ENCODE results near the gene C9orf152.
"Not testable (repeated sequence)": the region's sequence is repeated elsewhere in the genome, so short reads cannot be mapped to it uniquely, and the experiment has no call there.

C9orf152 gene

GRCh38 chr9:110208031-110208430 is at the start of gene C9orf152:
Gene C9orf152, minus strand, starts transcription at chr9:110208159. Its CDS starts 580 bp downstream, at chr9:110207579.
- DNase-seq = no peak

- DNase-seq = peak in 1 of 2 experiments; percentile 34
These were observed 49.3 kb upstream of the C9orf152 start for GRCh38 chr9:110257097-110257841.

- DNase-seq = peak; percentile 66 to 88
These were observed 48.6 kb upstream of the C9orf152 start, which contains the start of gene TXN for GRCh38 chr9:110256380-110257096. Gene TXN, minus strand, starts transcription at chr9:110256507. Its CDS starts 72 bp downstream, at chr9:110256435.

GRCh38 chr9:110255463-110256379 is 47.8 kb upstream of the C9orf152 start:
- DNase-seq = peak; percentile 18 to 47

- DNase-seq = no peak
These were observed 47.1 kb upstream of the C9orf152 start for GRCh38 chr9:110255034-110255462.

GRCh38 chr9:110254500-110254899 is 46.5 kb upstream of the C9orf152 start:
- DNase-seq = no peak

GRCh38 chr9:110252509-110253139 is 44.7 kb upstream of the C9orf152 start:
- peak in 1 of 2 experiments; percentile 19 for DNase-seq

- not testable (repeated sequence) for DNase-seq
These were observed 43.8 kb upstream of the C9orf152 start for GRCh38 chr9:110251770-110252169.

- no peak for DNase-seq
These were observed 43.3 kb upstream of the C9orf152 start for GRCh38 chr9:110251212-110251611.

- no peak for DNase-seq
These were observed 41.6 kb upstream of the C9orf152 start for GRCh38 chr9:110249603-110250002.

- DNase-seq = no peak
These were observed 40.4 kb upstream of the C9orf152 start for GRCh38 chr9:110248361-110248760.

- DNase-seq = no peak
These were observed 38.3 kb upstream of the C9orf152 start for GRCh38 chr9:110246214-110246613.

GRCh38 chr9:110244616-110245015 is 36.7 kb upstream of the C9orf152 start:
- no peak for DNase-seq

GRCh38 chr9:110241858-110242321 is 33.9 kb upstream of the C9orf152 start:
- DNase-seq = peak in 1 of 2 experiments; percentile 14

GRCh38 chr9:110241260-110241857 is 33.4 kb upstream of the C9orf152 start:
- DNase-seq = peak in 1 of 2 experiments; percentile 22

GRCh38 chr9:110240198-110240597 is 32.2 kb upstream of the C9orf152 start:
- DNase-seq = no peak

- no peak for DNase-seq
These were observed 20.4 kb upstream of the C9orf152 start for GRCh38 chr9:110228321-110228720.

- no peak for DNase-seq
These were observed 16.6 kb upstream of the C9orf152 start for GRCh38 chr9:110224583-110224982.

GRCh38 chr9:110220809-110221208 is 12.8 kb upstream of the C9orf152 start:
- DNase-seq = no peak

- peak in 1 of 2 experiments; percentile 70 for DNase-seq
These were observed 9.7 kb upstream of the C9orf152 start for GRCh38 chr9:110217656-110218099.

- no peak for DNase-seq
These were observed 6.8 kb upstream of the C9orf152 start for GRCh38 chr9:110214586-110215355.

Measured in SW 1271 (cell line).